Caco-2 (cell line): ENCODE data around the gene HEPACAM. TPM values are rescaled to one million over a fixed set of nuclear protein-coding genes. Genes with fewer than 3 reads are reported as not detected.

Experiments
- Bru-seq: library from RNA; stranded (reverse); fragments of 400-500 nt; gene quantifications from one replicate; lab custom pipeline; 2021; lab: Mats Ljungman, UMichigan
- BruChase-seq, 2 experiments: library from RNA; stranded (reverse); fragments of 400-500 nt; gene quantifications; one replicate each; lab custom pipeline; 2021; lab: Mats Ljungman, UMichigan
- BruUV-seq: library from RNA; stranded (reverse); fragments of 400-500 nt; replicated peaks from 2 replicates; lab custom pipeline; 2021; lab: Mats Ljungman, UMichigan
- CTCF ChIA-PET: fragments of 300-600 bp; sonication (Branson Sonifier 250); formaldehyde crosslinking; loops from one replicate; lab custom pipeline; 2022; ENCODE audit warnings: antibody characterized with exemption; lab: Charles Lee
- POLR2A ChIA-PET: fragments of 300-600 bp; sonication (Branson Sonifier 250); formaldehyde crosslinking; loops from one replicate; lab custom pipeline; 2022; ENCODE audit warnings: antibody characterized with exemption; lab: Charles Lee
- DNase-seq, 2 experiments: peaks; one replicate each; pipeline versions ENCODE4 v3.0.0 to v3.0.0-alpha.2; 2020 to 2022
- H3K27me3 ChIP-seq: replicated peaks from 2 replicates; pipeline ENCODE4 v1.6.0; 2011; ENCODE audit warnings: low read length; ENCODE audit not compliant: control insufficient read depth, insufficient read depth
- H3K36me3 ChIP-seq: 2 replicates; pipeline ENCODE4 v1.5.1; 2011; ENCODE audit warnings: low read length; ENCODE audit not compliant: control insufficient read depth, insufficient read depth
- H3K4me1 ChIP-seq: fragments of 250-450 bp; sonication (Bioruptor Pico); 2 replicates; pipeline ENCODE4 v1.5.1; 2020; ENCODE audit warnings: mild to moderate bottlenecking
- H3K4me3 ChIP-seq: 2 replicates; pipeline ENCODE4 v1.5.1; 2011; ENCODE audit warnings: low read depth, mild to moderate bottlenecking, control low read depth, low read length
- H3K9me3 ChIP-seq: fragments of 250-450 bp; sonication (Bioruptor Pico); 2 replicates; pipeline ENCODE4 v1.5.1; 2020; ENCODE audit warnings: mild to moderate bottlenecking, moderate library complexity
- H3K27ac Mint-ChIP-seq: one replicate; pipeline ENCODE4 v1.8.0; 2022; ENCODE audit warnings: mixed read lengths; ENCODE audit not compliant: unreplicated experiment
- H3K27me3 Mint-ChIP-seq: one replicate; pipeline ENCODE4 v1.8.0; 2022; ENCODE audit warnings: mixed read lengths; ENCODE audit not compliant: insufficient read depth, unreplicated experiment
- H3K36me3 Mint-ChIP-seq: one replicate; pipeline ENCODE4 v1.8.0; 2022; ENCODE audit warnings: mild to moderate bottlenecking, mixed read lengths; ENCODE audit not compliant: insufficient read depth, unreplicated experiment
- H3K4me1 Mint-ChIP-seq: one replicate; pipeline ENCODE4 v1.8.0; 2022; ENCODE audit warnings: low read depth, mixed read lengths; ENCODE audit not compliant: unreplicated experiment
- H3K4me3 Mint-ChIP-seq: one replicate; pipeline ENCODE4 v1.8.0; 2022; ENCODE audit warnings: mild to moderate bottlenecking, moderate library complexity, mixed read lengths; ENCODE audit not compliant: unreplicated experiment
- H3K9me3 Mint-ChIP-seq: one replicate; pipeline ENCODE4 v1.8.0; 2022; ENCODE audit warnings: mixed read lengths; ENCODE audit not compliant: unreplicated experiment
- intact Hi-C: fragments of 100-400 bp; cut with micrococcal nuclease; formaldehyde crosslinking; loops from one replicate; pipeline ENCODE4 v1.10.0; 2022; ENCODE audit not compliant: unreplicated experiment
- long read RNA-seq: library from polyadenylated mRNA; stranded (forward); transcript quantifications from one replicate; pipeline ENCODE4 v2.0.0, GENCODE V29; 2022
- total RNA-seq: library from RNA; stranded (reverse); gene quantifications from 2 replicates; pipeline ENCODE4 v1.2.3, GENCODE V29; 2022
- TF ChIP-seq, protein P1 (sequence below), 2 experiments: fragments of 200-600 bp in 1 of 2; IDR thresholded peaks; 1 replicate in 1 of 2; 2 replicates in 1 of 2; pipeline versions ENCODE4 v1.5.1 to v1.8.0; 2011 to 2022; ENCODE audit warnings: antibody characterized with exemption in 1 of 2, control low read depth in 1 of 2, inconsistent platforms in 1 of 2, low read depth in 1 of 2, low read length in 1 of 2, mild to moderate bottlenecking in 1 of 2, moderate library complexity in 1 of 2; ENCODE audit not compliant: insufficient read depth in 1 of 2, severe bottlenecking in 1 of 2, unreplicated experiment in 1 of 2

The HEPACAM gene
- total RNA-seq (0.11 TPM in 1 of 2 replicates, not detected in the other), Bru-seq, nascent RNA (percentile 5 among the genes with signal in this experiment), BruChase-seq, experiment 1, labeled RNA remaining after a 2-hour chase (percentile 7 among the genes with signal in this experiment), BruChase-seq, experiment 2, labeled RNA remaining after a 6-hour chase (percentile 5 among the genes with signal in this experiment)
- long read RNA-seq, result 0 reads

DNA sequence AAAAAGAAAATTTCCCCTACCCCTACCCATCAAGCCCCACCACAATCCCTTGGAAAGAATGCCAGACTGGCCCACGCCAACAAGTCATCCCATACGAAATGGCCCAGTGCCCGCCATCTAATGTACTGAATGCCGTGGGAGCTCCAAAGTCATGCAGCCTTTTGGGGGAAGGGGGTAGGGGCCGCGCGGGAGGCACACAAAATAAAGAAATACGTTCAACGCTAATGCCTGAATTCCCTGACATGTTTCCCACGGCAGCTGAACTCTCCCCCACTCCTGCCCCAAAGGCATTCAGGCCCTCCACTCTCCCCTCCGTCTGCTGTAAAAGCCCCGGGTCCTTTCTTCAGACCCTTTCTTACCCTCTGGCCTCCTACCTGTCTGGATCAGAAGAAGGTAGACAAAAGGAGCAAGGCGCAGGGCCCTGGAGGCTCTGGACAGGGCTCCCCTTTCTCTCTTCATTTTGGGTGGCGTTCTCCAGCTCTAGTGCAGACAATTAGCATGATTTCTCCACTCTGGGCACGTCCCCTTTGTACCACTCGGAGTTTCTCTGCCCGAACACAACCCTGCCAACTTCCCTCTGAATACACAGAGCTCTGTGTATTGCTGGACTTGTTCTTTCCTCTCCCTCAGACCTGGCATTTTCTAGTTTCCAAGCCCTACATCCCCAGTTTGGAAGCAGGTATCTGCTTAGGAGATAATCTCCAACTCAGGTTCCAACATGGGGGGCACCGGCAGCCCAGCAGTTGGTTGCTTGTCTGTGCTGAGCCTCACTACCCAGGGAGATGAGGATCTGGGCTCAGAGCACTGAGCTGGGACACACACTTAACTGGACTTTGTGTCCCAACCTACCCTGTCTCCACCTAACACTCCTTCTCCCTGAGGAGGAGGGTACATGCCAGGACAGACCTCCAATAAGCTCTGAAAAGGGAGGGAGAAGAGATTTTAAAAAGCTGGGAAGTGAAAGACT lies at the start of gene HEPACAM:
Gene HEPACAM (minus strand): TSS at position 500 of the 967 bp plus-strand sequence. CDS start 41 bp downstream, at position 459.
- H3K4me3 Mint-ChIP-seq, result no peak within 1 kb of the TSS

DNA sequence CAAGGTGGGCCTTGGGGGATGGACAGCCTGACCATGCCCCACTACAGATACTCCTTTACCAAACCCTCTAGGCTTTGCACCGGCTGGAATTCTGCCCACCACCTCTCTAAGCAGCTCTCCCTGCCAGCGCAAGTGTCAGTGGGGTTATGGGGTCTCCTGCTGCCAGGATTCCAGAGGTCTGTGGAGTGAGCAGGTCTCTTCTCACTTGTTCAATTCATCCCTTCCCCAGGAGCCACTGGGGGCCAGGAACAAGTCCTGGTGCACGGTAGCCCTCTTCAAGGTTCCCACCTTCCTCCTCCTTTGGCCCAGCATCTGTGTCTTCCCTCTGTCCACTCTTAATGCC lies 48.6 kb upstream of the HEPACAM start:
- no TSS peak for BruUV-seq
- Mint-ChIP-seq H3K4me3 (no peak overlapping the region), H3K27ac (no peak overlapping the region), H3K27me3 (no peaks in the 10 kb centered on the region), H3K9me3 (peaks cover 4% of the 10 kb centered on the region), H3K4me1 (no peaks in the 10 kb centered on the region), H3K36me3 (no peaks in the 10 kb centered on the region)
- H3K4me3 ChIP-seq, result no peak overlapping the region
- no peaks in the 10 kb centered on the region for H3K36me3 ChIP-seq
- H3K27me3 ChIP-seq, result no peaks in the 10 kb centered on the region
- no peaks in the 10 kb centered on the region for H3K4me1 ChIP-seq
- POLR2A ChIA-PET, result no interaction called here
- CTCF ChIA-PET, result no interaction called here
- TF ChIP-seq, protein P1, sequence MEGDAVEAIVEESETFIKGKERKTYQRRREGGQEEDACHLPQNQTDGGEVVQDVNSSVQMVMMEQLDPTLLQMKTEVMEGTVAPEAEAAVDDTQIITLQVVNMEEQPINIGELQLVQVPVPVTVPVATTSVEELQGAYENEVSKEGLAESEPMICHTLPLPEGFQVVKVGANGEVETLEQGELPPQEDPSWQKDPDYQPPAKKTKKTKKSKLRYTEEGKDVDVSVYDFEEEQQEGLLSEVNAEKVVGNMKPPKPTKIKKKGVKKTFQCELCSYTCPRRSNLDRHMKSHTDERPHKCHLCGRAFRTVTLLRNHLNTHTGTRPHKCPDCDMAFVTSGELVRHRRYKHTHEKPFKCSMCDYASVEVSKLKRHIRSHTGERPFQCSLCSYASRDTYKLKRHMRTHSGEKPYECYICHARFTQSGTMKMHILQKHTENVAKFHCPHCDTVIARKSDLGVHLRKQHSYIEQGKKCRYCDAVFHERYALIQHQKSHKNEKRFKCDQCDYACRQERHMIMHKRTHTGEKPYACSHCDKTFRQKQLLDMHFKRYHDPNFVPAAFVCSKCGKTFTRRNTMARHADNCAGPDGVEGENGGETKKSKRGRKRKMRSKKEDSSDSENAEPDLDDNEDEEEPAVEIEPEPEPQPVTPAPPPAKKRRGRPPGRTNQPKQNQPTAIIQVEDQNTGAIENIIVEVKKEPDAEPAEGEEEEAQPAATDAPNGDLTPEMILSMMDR (IDR thresholded peaks at IDR 0.05; ENCODE audit: insufficient read depth in 1 of 2, low read depth in 1 of 2, low read length in 1 of 2, severe bottlenecking in 1 of 2, unreplicated experiment in 1 of 2), result no peak
- intact Hi-C loops, result no loop called here
- DNase-seq, result no peak
- H3K9me3 ChIP-seq, result no peaks in the 10 kb centered on the region

More for the DNA sequence above, at the start of gene HEPACAM:
- Histone ChIP-seq H3K9me3 (no peaks in the 10 kb centered on the region), H3K4me1 (peaks cover 13% of the 10 kb centered on the region), H3K36me3 (no peaks in the 10 kb centered on the region), H3K4me3 (no peak within 1 kb of the TSS), H3K27me3 (no peaks in the 10 kb centered on the region)
- H3K27me3 Mint-ChIP-seq, result peaks cover 2% of the 10 kb centered on the region
- H3K36me3 Mint-ChIP-seq, result no peaks in the 10 kb centered on the region
- intact Hi-C loops, result no loop called here
- no peaks in the 10 kb centered on the region for H3K9me3 Mint-ChIP-seq
- TF ChIP-seq, protein P1 (IDR thresholded peaks at IDR 0.05; ENCODE audit: insufficient read depth in 1 of 2, low read depth in 1 of 2, low read length in 1 of 2, severe bottlenecking in 1 of 2, unreplicated experiment in 1 of 2), result no peak
- CTCF ChIA-PET, result interaction anchor here (0.6 to 1.6 kb wide), 5 partner anchors 37 to 155 kb away, joined by 3 to 14 read pairs (median 4); no protein-coding TSS in a partner anchor
- H3K27ac Mint-ChIP-seq, result no peak within 1 kb of the TSS
- BruUV-seq, result no TSS peak
- H3K4me1 Mint-ChIP-seq, result no peaks in the 10 kb centered on the region
- DNase-seq, result no peak
- POLR2A ChIA-PET, result no interaction called here

GRCh38 chr11:124983674-124984511 lies 48.0 kb upstream of the HEPACAM start:
- TF ChIP-seq, protein P1 (IDR thresholded peaks at IDR 0.05; ENCODE audit: insufficient read depth in 1 of 2, low read depth in 1 of 2, low read length in 1 of 2, severe bottlenecking in 1 of 2, unreplicated experiment in 1 of 2), result no peak
- Histone ChIP-seq H3K4me3 (no peak overlapping the region), H3K36me3 (no peaks in the 10 kb centered on the region), H3K4me1 (no peaks in the 10 kb centered on the region), H3K27me3 (no peaks in the 10 kb centered on the region), H3K9me3 (peaks cover 3% of the 10 kb centered on the region; the same call in 1 of the 2 replicates)
- DNase-seq, result peak in 1 of 2 experiments; percentile 35
- Mint-ChIP-seq H3K4me1 (no peaks in the 10 kb centered on the region), H3K9me3 (peaks cover 10% of the 10 kb centered on the region), H3K27me3 (no peaks in the 10 kb centered on the region), H3K4me3 (no peak overlapping the region), H3K27ac (no peak overlapping the region), H3K36me3 (no peaks in the 10 kb centered on the region)
- POLR2A ChIA-PET, result no interaction called here
- CTCF ChIA-PET, result no interaction called here
- BruUV-seq, result no TSS peak
- intact Hi-C loops, result no loop called here
